H1 (cell line): ENCODE data around the gene PIGK. TPM values are rescaled to one million over a fixed set of nuclear protein-coding genes. Genes with fewer than 3 reads are reported as not detected.

Experiments used
- CTCF ChIA-PET: fragments of 300-600 bp; sonication (Branson Sonifier 250); formaldehyde crosslinking; loops from one replicate; lab custom pipeline; 2021; ENCODE audit not compliant: partially characterized antibody; lab: Charles Lee
- POLR2A ChIA-PET: fragments of 300-600 bp; sonication (Branson Sonifier 250); formaldehyde crosslinking; loops from one replicate; lab custom pipeline; 2021; ENCODE audit warnings: inconsistent platforms; ENCODE audit not compliant: partially characterized antibody; lab: Charles Lee
- DNase-seq, 2 experiments: peaks; one replicate each; pipeline versions ENCODE4 v3.0.0 to v3.0.0-alpha.2; 2010 to 2022; ENCODE audit warnings: low spot score in 2 of 2, low read depth in 1 of 2, mixed read lengths in 1 of 2
- FAIRE-seq: peaks from 2 replicates; lab custom pipeline; 2011; peaks lifted over from hg19 to GRCh38; lab: Jason Lieb, UNC
- H2AFZ ChIP-seq: 2 replicates; pipeline ENCODE4 v1.8.1; 2012; ENCODE audit warnings: low read length, inconsistent platforms
- H2AK5ac ChIP-seq: 2 replicates; pipeline ENCODE4 v1.6.1; 2013; ENCODE audit warnings: low read depth, low read length
- H2BK120ac ChIP-seq: replicated peaks from 2 replicates; pipeline ENCODE3; 2013; ENCODE audit warnings: low read depth, low read length, inconsistent platforms
- H2BK12ac ChIP-seq: 2 replicates; pipeline ENCODE4 v1.6.1; 2013; ENCODE audit warnings: low read depth, low read length
- H2BK15ac ChIP-seq: 2 replicates; pipeline ENCODE4 v1.6.1; 2013; ENCODE audit warnings: low read length
- H2BK20ac ChIP-seq: 2 replicates; pipeline ENCODE4 v1.6.1; 2013; ENCODE audit warnings: low read length
- H2BK5ac ChIP-seq: 2 replicates; pipeline ENCODE4 v1.6.1; 2013; ENCODE audit warnings: low read depth, low read length
- H3K14ac ChIP-seq: 2 replicates; pipeline ENCODE4 v1.6.1; 2013; ENCODE audit warnings: inconsistent platforms; ENCODE audit not compliant: insufficient read length
- H3K18ac ChIP-seq: 2 replicates; pipeline ENCODE4 v1.6.1; 2013; ENCODE audit warnings: low read length; ENCODE audit errors: extremely low read depth
- H3K23ac ChIP-seq: 2 replicates; pipeline ENCODE4 v1.6.1; 2013; ENCODE audit warnings: inconsistent platforms; ENCODE audit not compliant: insufficient read length
- H3K23me2 ChIP-seq: 2 replicates; pipeline ENCODE4 v1.6.1; 2013; ENCODE audit warnings: low read depth, low read length
- H3K27ac ChIP-seq: 2 replicates; pipeline ENCODE4 v1.6.1; 2011; ENCODE audit warnings: low read depth, low read length, inconsistent platforms
- H3K27me3 ChIP-seq, 4 experiments: replicated peaks in 1 of 4; 1 replicate in 1 of 4; 2 replicates in 3 of 4; pipeline versions ENCODE4 v1.6.1 to v1.8.1; 2011 to 2013; ENCODE audit warnings: low read length in 3 of 4, mild to moderate bottlenecking in 3 of 4, inconsistent platforms in 2 of 4, mixed read lengths in 2 of 4, moderate library complexity in 1 of 4; ENCODE audit not compliant: control insufficient read depth in 3 of 4, insufficient read depth in 3 of 4; ENCODE audit errors: extremely low read depth in 1 of 4
- H3K36me3 ChIP-seq, 4 experiments: 2 replicates each; pipeline versions ENCODE4 v1.6.1 to v1.8.1; 2011 to 2013; ENCODE audit warnings: mild to moderate bottlenecking in 4 of 4, low read length in 3 of 4, moderate library complexity in 2 of 4, control low read depth in 1 of 4, inconsistent platforms in 1 of 4; ENCODE audit not compliant: insufficient read depth in 4 of 4, control insufficient read depth in 2 of 4
- H3K4ac ChIP-seq: replicated peaks from 2 replicates; pipeline ENCODE3; 2013; ENCODE audit warnings: low read length, low read depth, mixed read lengths, inconsistent platforms; ENCODE audit not compliant: insufficient read length
- H3K4me1 ChIP-seq, 4 experiments: replicated peaks in 1 of 4; 1 replicate in 1 of 4; 2 replicates in 3 of 4; pipeline versions ENCODE4 v1.6.1 to v1.8.1; 2011 to 2013; ENCODE audit warnings: low read length in 3 of 4, inconsistent platforms in 2 of 4, mixed read lengths in 1 of 4; ENCODE audit not compliant: insufficient read depth in 4 of 4, control insufficient read depth in 3 of 4
- H3K4me2 ChIP-seq, 2 experiments: 2 replicates each; pipeline versions ENCODE4 v1.6.1 to v1.8.1; 2011 to 2013; ENCODE audit warnings: low read depth in 2 of 2, low read length in 2 of 2, control low read depth in 1 of 2, inconsistent platforms in 1 of 2, mild to moderate bottlenecking in 1 of 2; ENCODE audit not compliant: insufficient read depth in 1 of 2
- H3K4me3 ChIP-seq, 4 experiments: fragments of 200-600, 300-600 bp in 1 of 4; sonication (generic), shearing (Covaris generic), sonication (Bioruptor Twin) in 1 of 4; 2 replicates each; pipeline versions ENCODE4 v1.5.1 to v1.8.1; 2011 to 2016; ENCODE audit warnings: low read length in 4 of 4, low read depth in 3 of 4, control low read depth in 2 of 4, inconsistent platforms in 2 of 4, mild to moderate bottlenecking in 2 of 4, mixed read lengths in 1 of 4, moderate library complexity in 1 of 4; ENCODE audit not compliant: insufficient read depth in 2 of 4; ENCODE audit errors: extremely low read depth in 1 of 4
- H3K56ac ChIP-seq: replicated peaks from 2 replicates; pipeline ENCODE3; 2013; ENCODE audit warnings: low read depth, mild to moderate bottlenecking, mixed read lengths, low read length, inconsistent platforms; ENCODE audit not compliant: insufficient read length
- H3K79me1 ChIP-seq: 2 replicates; pipeline ENCODE4 v1.6.1; 2013; ENCODE audit warnings: low read depth, low read length, control low read depth
- H3K79me2 ChIP-seq, 2 experiments: 2 replicates each; pipeline versions ENCODE4 v1.6.1 to v1.8.1; 2012 to 2013; ENCODE audit warnings: low read length in 2 of 2, mild to moderate bottlenecking in 2 of 2, inconsistent platforms in 1 of 2; ENCODE audit not compliant: insufficient read depth in 2 of 2, control insufficient read depth in 1 of 2
- H3K9ac ChIP-seq, 4 experiments: replicated peaks in 1 of 4; 1 replicate in 1 of 4; 2 replicates in 3 of 4; pipeline versions ENCODE4 v1.6.1 to v1.8.1; 2011 to 2013; ENCODE audit warnings: low read depth in 3 of 4, low read length in 3 of 4, control low read depth in 2 of 4, mild to moderate bottlenecking in 2 of 4, moderate library complexity in 2 of 4, inconsistent platforms in 1 of 4; ENCODE audit errors: extremely low read depth in 1 of 4
- H3K9me3 ChIP-seq, 2 experiments: 2 replicates each; pipeline versions ENCODE4 v1.6.1 to v1.8.1; 2012 to 2013; ENCODE audit warnings: mild to moderate bottlenecking in 2 of 2, moderate library complexity in 2 of 2, control low read depth in 1 of 2, inconsistent platforms in 1 of 2, low read depth in 1 of 2, low read length in 1 of 2, mixed read lengths in 1 of 2; ENCODE audit not compliant: insufficient read depth in 2 of 2
- H4K20me1 ChIP-seq, 2 experiments: replicated peaks in 1 of 2; 2 replicates each; pipeline versions ENCODE3 to v1.8.1; 2011 to 2013; ENCODE audit warnings: inconsistent platforms in 2 of 2, low read length in 2 of 2, mild to moderate bottlenecking in 1 of 2; ENCODE audit not compliant: insufficient read depth in 2 of 2, control insufficient read depth in 1 of 2
- H4K5ac ChIP-seq: 2 replicates; pipeline ENCODE4 v1.6.1; 2013; ENCODE audit warnings: low read length, low read depth, mixed read lengths, inconsistent platforms; ENCODE audit not compliant: insufficient read length
- H4K8ac ChIP-seq: 2 replicates; pipeline ENCODE4 v1.8.0; 2013; ENCODE audit warnings: mild to moderate bottlenecking, moderate library complexity, low read length, inconsistent platforms; ENCODE audit not compliant: insufficient read depth; ENCODE audit errors: extremely low read depth
- H4K91ac ChIP-seq: replicated peaks from 2 replicates; pipeline ENCODE3; 2013; ENCODE audit warnings: low read length, mixed read lengths, inconsistent platforms; ENCODE audit not compliant: insufficient read length
- CBX8 ChIP-seq: fragments of 300-800, 300-1000 bp; sonication (generic); IDR thresholded peaks from 2 replicates; pipeline ENCODE4 v1.7.1; 2016; ENCODE audit warnings: low read depth, low read length, borderline replicate concordance
- CREB1 ChIP-seq: IDR thresholded peaks from 2 replicates; pipeline ENCODE4 v1.6.1; 2012; ENCODE audit warnings: inconsistent platforms
- CTBP2 ChIP-seq: IDR thresholded peaks from 2 replicates; pipeline ENCODE4 v1.7.0; 2011; ENCODE audit warnings: borderline replicate concordance, mild to moderate bottlenecking, moderate library complexity, mixed read lengths, low read length; ENCODE audit not compliant: insufficient read depth, insufficient read length
- FOSL1 ChIP-seq: IDR thresholded peaks from 2 replicates; pipeline ENCODE4 v1.6.1; 2011; ENCODE audit warnings: mild to moderate bottlenecking, low read depth, low read length, moderate library complexity; ENCODE audit not compliant: insufficient read depth
- KDM1A ChIP-seq: fragments of 200-600, 300-600 bp; sonication (generic); IDR thresholded peaks from 2 replicates; pipeline ENCODE4 v1.7.1; 2016; ENCODE audit warnings: mild to moderate bottlenecking, low read length, borderline replicate concordance
- POLR2AphosphoS5 ChIP-seq: IDR thresholded peaks from 2 replicates; pipeline ENCODE4 v1.6.1; 2011; ENCODE audit warnings: low read depth, low read length
- POU5F1 ChIP-seq: IDR thresholded peaks from 2 replicates; pipeline ENCODE4 v1.6.1; 2011; ENCODE audit warnings: low read depth, mild to moderate bottlenecking, low read length, moderate library complexity
- RAD21 ChIP-seq, 2 experiments: IDR thresholded peaks in 1 of 2; conservative IDR thresholded peaks in 1 of 2; 2 replicates each; pipeline ENCODE4 v1.6.1; 2011; ENCODE audit warnings: low read depth in 2 of 2, low read length in 2 of 2, improper control_type of control experiment in 1 of 2, inconsistent platforms in 1 of 2, mild to moderate bottlenecking in 1 of 2, moderate library complexity in 1 of 2
- RNF2 ChIP-seq: fragments of 200-900, 300-1000 bp; sonication (generic); IDR thresholded peaks from 2 replicates; pipeline ENCODE4 v1.7.1; 2016; ENCODE audit warnings: borderline replicate concordance, low read depth, mild to moderate bottlenecking, antibody characterized with exemption, low read length; ENCODE audit not compliant: poor library complexity, severe bottlenecking; ENCODE audit errors: missing control alignments
- SP2 ChIP-seq: IDR thresholded peaks from 2 replicates; pipeline ENCODE4 v1.6.1; 2012; ENCODE audit warnings: mild to moderate bottlenecking, low read length, inconsistent platforms
- SP4 ChIP-seq: IDR thresholded peaks from 2 replicates; pipeline ENCODE4 v1.6.1; 2012; ENCODE audit warnings: low read length, inconsistent platforms
- SUZ12 ChIP-seq: fragments of 200-600 bp; sonication (generic); IDR thresholded peaks from 2 replicates; pipeline ENCODE4 v1.6.1; 2012; ENCODE audit warnings: mild to moderate bottlenecking, inconsistent platforms, low read length, moderate library complexity, mixed read lengths
- TBP ChIP-seq: IDR thresholded peaks from 2 replicates; pipeline ENCODE4 v1.6.1; 2011; ENCODE audit warnings: low read depth, low read length, improper control_type of control experiment
- TEAD4 ChIP-seq: IDR thresholded peaks from 2 replicates; pipeline ENCODE4 v1.6.1; 2012; ENCODE audit warnings: low read depth, low read length, inconsistent platforms, mixed read lengths
- WGBS, 2 experiments: shearing (Covaris generic) in 1 of 2; methylation state at CpG; one replicate each; pipeline versions ENCODE4 v1.1.6 to v1.1.7; 2013 to 2015; ENCODE audit warnings: low lambda C conversion rate in 2 of 2, mixed read lengths in 2 of 2, inconsistent platforms in 1 of 2, low coverage in 1 of 2, missing lambda C conversion rate in 1 of 2; ENCODE audit not compliant: insufficient replicate concordance in 2 of 2, insufficient coverage in 1 of 2, insufficient read length in 1 of 2; ENCODE audit errors: extremely low coverage in 1 of 2, missing lambda C conversion rate in 1 of 2; 5-methylcytosine and 5-hydroxymethylcytosine counted together
- polyA plus RNA-seq, 7 experiments: library from polyadenylated mRNA; depleted of rRNA in 3 of 7; stranded (reverse) in 5 of 7; unstranded in 2 of 7; fragments of >200 nt in 5 of 7; fragments of 200-250 nt in 2 of 7; gene quantifications; 1 replicate in 5 of 7; 2 replicates in 1 of 7; 4 replicates in 1 of 7; pipeline versions ENCODE4 v1.2.1 to v1.2.3, GENCODE V29; 2011 to 2013; ENCODE audit warnings: missing spikeins in 2 of 7, mixed read lengths in 2 of 7
- total RNA-seq: library from RNA; stranded (reverse); fragmentation: NEBNext Ultra II Directional; extraction: Animal tissue kit (Norgen Biotek cat#: 25700); gene quantifications from 2 replicates; pipeline ENCODE4 v1.2.1, GENCODE V29; 2021

The PIGK gene
- total and polyA plus RNA-seq, 2 of the 8 experiments (the other 6 are each of a cell fraction or from before 2014, with no cell fraction given), result 5.6 to 23.2 TPM

- no peaks in the 10 kb centered on the region for H3K36me3 ChIP-seq
- no peak overlapping the region for H2BK15ac ChIP-seq
- no peaks in the 10 kb centered on the region for H3K79me1 ChIP-seq
- no peak overlapping the region for H3K27ac ChIP-seq
- H4K5ac ChIP-seq, result no peak overlapping the region
- peaks cover 2 to 5% (median 4%) of the 10 kb centered on the region in 4 experiments; a peak in 6 of 7 replicates for H3K4me1 ChIP-seq
- no peak overlapping the region; a peak in 1 of 7 replicates for H3K9ac ChIP-seq
- CTCF ChIA-PET, result interaction anchor here (1.1 to 2.0 kb wide), 5 partner anchors 14 to 54 kb away, joined by 3 to 5 read pairs (median 4); no protein-coding TSS in a partner anchor
- POLR2A ChIA-PET, result no interaction called here
- H3K4me3 ChIP-seq, result no peak overlapping the region
- H4K8ac ChIP-seq, result no peak overlapping the region
- no peak overlapping the region for H3K18ac ChIP-seq
- H3K56ac ChIP-seq, result no peak overlapping the region
- H3K23me2 ChIP-seq, result no peaks in the 10 kb centered on the region
- no peak overlapping the region for H2BK120ac ChIP-seq
- H2BK5ac ChIP-seq, result peak overlapping the region; percentile 94; the same call in 1 of the 2 replicates
- H2AFZ ChIP-seq, result no peak overlapping the region
- no peak for DNase-seq
- H4K91ac ChIP-seq, result peak overlapping the region; percentile 3
- no peak overlapping the region for H2AK5ac ChIP-seq
- H3K4ac ChIP-seq, result no peak overlapping the region
- H3K14ac ChIP-seq, result no peak overlapping the region
- H4K20me1 ChIP-seq, result no peaks in the 10 kb centered on the region
- H3K23ac ChIP-seq, result no peak overlapping the region
- peak; percentile 73 for FAIRE-seq
- H3K79me2 ChIP-seq, result no peaks in the 10 kb centered on the region
- H2BK20ac ChIP-seq, result peak overlapping the region; percentile 55; the same call in 1 of the 2 replicates
- peak overlapping the region; percentile 2 to 41; a peak in 2 of 4 replicates for H3K4me2 ChIP-seq
- peak overlapping the region; percentile 93 for H2BK12ac ChIP-seq
- no peaks in the 10 kb centered on the region for H3K9me3 ChIP-seq
- 45% methylated on average over 4 of the region's 4 CpGs; no CpG with 5 or more reads in 1 of the 2 experiments for WGBS, 2 experiments
- no peaks in the 10 kb centered on the region for H3K27me3 ChIP-seq
- no peak for TF ChIP-seq KDM1A
- TF ChIP-seq TEAD4, result no peak
- TF ChIP-seq CBX8, result no peak
- no peak for TF ChIP-seq SP2
- no peak for TF ChIP-seq SP4
- TF ChIP-seq RAD21 (IDR thresholded peaks at IDR 0.05 in 1 of 2, conservative IDR thresholded peaks at IDR 0.05 in 1 of 2; ENCODE audit: low read depth in 2 of 2, low read length in 2 of 2), result no peak; a peak in 1 of 4 replicates
- no peak for TF ChIP-seq CTBP2
- TF ChIP-seq POLR2AphosphoS5, result no peak
- no peak for TF ChIP-seq FOSL1
- no peak for TF ChIP-seq SUZ12
- no peak for TF ChIP-seq CREB1
- TF ChIP-seq RNF2, result no peak
- no peak for TF ChIP-seq POU5F1
- no peak for TF ChIP-seq TBP
Observed at GRCh38 chr1:77081834-77082233, 137.4 kb downstream of the PIGK start.
